Measurements from ENCODE around the gene ARRDC5.
A peak's percentile ranks its signal among the peaks of the same experiment; 100 is the strongest.
"Not testable (repeated sequence)": the region's sequence is repeated elsewhere in the genome, so short reads cannot be mapped to it uniquely, and the experiment has no call there.

Gene ARRDC5

DNA sequence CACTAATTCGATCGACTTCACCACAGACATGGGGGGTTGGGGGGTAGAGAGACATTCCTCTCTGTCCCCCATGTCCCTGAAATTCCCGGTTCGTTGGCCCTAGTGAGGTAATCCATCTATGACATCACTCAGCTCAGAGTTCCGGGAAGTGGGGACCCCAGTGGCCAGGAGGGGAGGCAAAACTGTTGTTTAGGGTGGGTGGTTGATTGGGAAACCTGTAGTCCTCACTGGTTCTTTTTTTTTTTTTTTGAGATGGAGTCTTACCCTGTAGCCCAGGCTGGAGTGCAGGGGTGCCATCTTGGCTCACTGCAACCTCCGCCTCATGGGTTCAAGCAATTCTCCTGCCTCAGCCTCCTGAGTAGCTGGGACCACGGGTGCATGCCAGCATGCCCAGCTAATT is at the start of gene ARRDC5:
Gene ARRDC5, minus strand, starts transcription at position 101 of the 400 bp plus-strand sequence. Its CDS starts 71 bp downstream, at position 30.
- DNase-seq, result no peak

DNA sequence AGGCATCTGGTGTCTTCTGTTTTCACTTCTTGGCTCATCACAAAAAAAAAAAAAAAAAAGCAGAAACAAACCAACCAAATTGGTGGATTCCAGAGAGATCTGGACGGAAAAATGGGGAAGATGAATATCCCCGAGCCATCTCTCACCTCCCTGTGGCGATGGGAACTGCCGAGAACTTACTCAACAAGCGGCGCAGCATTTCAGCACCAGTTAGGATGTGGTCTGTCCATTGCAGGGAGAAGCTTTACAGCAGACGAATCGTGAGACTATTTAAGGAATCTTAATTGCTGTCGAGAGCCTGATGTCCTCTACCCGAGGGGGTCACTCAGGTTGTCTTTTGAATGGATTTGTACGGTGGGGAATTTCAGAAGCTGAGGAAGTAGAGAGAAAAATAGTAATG is 49.0 kb upstream of the ARRDC5 start:
- DNase-seq, result peak; percentile 49 to 82

DNA sequence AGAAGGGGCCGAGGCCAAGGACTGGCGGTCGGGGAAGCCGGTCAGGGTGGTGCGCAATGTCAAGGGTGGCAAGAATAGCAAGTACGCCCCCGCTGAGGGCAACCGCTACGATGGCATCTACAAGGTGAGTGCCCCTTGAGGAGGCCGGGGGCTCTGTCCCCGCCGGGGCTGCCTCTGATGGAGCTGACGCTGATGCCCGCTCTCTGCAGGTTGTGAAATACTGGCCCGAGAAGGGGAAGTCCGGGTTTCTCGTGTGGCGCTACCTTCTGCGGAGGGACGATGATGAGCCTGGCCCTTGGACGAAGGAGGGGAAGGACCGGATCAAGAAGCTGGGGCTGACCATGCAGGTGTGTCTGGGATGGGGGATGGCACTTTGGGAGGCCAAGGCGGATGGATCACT is 48.0 kb upstream of the ARRDC5 start:
- DNase-seq, result peak; percentile 17 to 25

DNA sequence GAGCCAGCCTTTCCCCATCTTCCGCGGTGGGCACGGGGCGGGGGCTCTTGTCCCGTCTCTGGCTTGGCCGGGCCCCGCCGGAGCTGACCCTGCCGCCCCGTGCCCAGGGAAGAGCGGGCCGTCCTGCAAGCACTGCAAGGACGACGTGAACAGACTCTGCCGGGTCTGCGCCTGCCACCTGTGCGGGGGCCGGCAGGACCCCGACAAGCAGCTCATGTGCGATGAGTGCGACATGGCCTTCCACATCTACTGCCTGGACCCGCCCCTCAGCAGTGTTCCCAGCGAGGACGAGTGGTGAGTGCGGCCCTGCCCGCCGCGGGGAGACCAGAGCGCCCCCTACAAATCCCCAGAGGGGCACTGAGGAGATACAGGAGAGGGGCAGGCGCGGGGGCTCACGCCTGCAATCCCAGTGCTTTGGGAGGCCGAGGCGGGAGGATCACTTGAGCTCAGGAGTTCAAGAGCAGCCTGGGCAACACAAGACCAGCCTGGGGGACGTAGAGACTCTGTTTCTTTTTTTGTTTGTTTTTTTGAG is 39.0 kb upstream of the ARRDC5 start:
- DNase-seq, result not testable (repeated sequence)

DNA sequence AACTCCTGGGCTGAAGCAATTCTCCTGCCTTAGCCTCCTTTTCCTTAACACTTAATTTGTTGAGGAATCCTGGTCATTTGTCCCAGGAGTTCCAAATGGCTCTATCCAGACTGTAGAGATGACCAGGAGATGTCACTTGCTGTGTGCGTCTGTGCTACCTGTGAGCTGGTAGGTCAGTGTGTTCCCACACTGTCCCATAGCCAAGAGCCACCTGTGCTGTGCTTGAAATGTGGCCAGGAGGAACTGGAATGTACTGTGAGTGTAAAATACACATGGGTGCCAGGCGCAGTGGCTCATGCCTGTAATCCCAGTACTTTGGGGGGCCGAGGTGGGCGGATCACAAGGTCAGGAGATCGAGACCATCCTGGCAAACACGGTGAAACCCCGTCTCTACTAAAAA is 36.8 kb upstream of the ARRDC5 start:
- no peak for DNase-seq

DNA sequence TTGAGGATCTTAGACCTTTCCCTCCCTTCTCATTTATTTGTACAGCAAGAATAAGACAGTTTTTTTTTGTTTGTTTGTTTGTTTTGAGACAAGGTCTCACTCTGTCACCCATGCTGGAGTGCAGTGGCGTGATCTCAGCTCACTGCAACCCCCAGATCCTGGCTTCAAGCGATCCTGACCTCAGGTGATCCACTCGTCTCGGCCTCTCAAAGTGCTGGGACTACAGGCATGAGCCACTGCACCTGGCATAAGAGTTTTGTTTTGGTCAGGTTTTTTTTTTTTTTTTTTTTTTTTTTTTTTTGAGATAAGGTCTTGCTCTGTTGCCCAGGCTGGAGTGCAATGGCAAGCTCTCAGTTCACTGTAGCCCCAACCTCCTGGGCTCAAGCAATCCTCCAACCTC is 35.8 kb upstream of the ARRDC5 start:
- DNase-seq, result not testable (repeated sequence)

DNA sequence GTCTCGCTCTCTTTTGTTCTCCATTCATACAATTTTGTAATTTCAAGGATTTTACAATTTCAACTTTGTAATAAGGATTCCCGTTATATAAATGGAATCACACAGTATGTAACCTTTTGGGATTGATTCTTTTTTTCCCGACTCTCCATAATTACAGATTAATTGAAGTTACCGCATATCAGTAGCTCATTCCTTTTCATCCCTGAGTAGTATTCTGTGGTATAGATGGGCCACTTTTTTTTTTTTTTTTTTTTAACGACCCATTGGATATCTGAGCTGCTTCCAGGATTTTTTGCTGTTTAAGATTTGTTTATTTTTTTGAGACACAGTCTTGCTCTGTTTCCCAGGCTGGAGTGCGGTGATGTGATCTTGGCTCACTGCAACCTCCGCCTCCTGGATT is 34.4 kb upstream of the ARRDC5 start:
- no peak for DNase-seq

DNA sequence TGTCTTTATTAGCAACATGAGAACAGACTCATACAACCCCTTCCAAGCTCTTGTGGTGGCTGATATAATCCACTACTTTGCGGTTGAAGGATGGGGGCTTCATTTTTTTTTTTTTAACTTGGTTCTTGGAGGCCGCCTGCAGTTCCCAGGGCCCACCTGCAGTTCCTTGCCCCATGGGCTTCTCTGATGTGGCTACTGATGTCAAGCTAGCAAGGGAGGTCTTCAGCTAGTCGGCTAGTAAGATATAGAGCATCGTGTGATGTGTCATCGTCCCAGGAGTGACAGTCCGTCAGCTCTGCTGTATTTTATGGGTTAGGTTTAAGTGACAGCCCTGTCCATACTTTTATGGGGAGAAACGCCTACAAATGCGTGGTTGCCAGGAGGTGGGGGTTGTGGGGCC is 32.7 kb upstream of the ARRDC5 start:
- no peak for DNase-seq

DNA sequence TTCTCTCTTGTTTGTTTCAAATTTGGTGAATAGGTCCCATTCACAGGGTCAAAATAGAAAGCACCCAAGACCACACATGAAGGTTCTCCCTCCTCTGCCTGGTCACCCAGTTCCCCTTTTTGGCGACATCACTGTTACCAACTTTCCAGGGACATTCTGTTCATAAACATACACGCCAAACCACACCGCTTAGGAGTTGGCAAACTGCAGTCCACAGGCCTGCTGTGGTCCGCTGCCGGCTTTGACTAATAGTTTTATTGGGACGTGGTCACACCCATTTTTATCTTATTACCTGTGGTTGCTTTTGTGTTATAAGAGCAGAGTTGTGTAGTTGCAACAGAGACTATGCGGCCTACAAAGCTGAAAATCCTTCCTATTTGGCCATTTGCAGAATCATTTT is 30.8 kb upstream of the ARRDC5 start:
- DNase-seq, result no peak

DNA sequence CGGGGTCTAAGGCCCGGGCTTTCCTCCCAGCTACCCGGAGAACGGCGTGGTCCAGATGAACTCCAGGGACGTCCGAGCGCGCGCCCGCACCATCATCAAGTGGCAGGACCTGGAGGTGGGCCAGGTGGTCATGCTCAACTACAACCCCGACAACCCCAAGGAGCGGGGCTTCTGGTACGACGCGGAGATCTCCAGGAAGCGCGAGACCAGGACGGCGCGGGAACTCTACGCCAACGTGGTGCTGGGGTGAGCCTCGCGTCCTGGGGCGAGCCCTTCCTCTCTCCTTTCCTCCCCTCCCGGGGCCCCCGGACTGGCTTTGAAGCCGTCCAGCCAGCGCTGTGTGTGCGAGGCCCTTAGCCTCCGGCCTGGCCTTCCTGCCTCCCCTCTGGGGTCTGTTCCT is 30.0 kb upstream of the ARRDC5 start:
- DNase-seq, result no peak

DNA sequence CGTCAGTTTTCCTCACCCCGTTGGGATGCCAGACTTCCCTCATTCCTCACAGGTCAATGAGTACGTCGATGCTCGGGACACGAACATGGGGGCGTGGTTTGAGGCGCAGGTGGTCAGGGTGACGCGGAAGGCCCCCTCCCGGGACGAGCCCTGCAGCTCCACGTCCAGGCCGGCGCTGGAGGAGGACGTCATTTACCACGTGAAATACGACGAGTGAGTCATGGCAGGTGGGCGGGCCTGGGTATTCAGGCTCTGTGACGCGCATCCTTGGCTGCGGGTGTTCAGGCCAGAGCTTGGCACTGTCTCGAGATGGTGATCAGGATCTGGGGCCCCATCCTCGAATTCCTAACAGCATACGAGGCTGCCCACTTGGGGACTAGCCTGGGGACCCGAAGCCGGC is 28.0 kb upstream of the ARRDC5 start:
- no peak for DNase-seq

DNA sequence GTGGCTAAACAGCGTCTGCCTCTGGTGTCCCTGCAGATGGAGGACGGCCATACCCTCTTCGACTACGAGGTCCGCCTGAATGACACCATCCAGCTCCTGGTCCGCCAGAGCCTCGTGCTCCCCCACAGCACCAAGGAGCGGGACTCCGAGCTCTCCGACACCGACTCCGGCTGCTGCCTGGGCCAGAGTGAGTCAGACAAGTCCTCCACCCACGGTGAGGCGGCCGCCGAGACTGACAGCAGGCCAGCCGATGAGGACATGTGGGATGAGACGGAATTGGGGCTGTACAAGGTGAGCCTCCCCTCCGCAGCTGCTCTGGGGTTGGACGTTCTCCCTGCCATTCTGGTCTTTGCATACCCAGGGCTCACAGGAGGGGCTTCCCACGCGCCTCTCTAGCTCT is 26.5 kb upstream of the ARRDC5 start:
- DNase-seq, result no peak

DNA sequence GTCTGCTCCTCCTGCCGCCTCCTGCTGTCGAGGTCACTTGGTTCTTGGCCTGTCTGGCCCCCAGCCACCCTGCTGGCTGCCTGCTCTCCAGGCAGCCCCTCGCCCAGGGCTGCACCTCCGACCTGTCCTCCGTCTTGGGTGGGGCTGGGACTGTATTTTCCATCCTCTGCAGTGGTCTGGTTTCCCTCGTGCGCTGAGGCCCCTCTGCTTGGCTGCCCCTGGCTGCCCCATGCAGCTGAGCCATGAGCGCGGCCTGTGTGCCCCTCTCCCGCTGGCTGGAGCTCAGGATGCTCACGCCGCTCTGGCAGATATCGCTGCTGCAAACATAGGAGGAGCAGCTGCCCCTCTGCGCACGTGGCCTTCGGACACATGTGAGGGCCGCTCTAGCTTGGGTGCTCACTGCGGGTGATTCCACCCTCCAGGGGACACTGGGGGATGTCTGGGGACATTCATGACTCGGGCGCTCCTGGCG is 20.6 kb upstream of the ARRDC5 start:
- no peak for DNase-seq

DNA sequence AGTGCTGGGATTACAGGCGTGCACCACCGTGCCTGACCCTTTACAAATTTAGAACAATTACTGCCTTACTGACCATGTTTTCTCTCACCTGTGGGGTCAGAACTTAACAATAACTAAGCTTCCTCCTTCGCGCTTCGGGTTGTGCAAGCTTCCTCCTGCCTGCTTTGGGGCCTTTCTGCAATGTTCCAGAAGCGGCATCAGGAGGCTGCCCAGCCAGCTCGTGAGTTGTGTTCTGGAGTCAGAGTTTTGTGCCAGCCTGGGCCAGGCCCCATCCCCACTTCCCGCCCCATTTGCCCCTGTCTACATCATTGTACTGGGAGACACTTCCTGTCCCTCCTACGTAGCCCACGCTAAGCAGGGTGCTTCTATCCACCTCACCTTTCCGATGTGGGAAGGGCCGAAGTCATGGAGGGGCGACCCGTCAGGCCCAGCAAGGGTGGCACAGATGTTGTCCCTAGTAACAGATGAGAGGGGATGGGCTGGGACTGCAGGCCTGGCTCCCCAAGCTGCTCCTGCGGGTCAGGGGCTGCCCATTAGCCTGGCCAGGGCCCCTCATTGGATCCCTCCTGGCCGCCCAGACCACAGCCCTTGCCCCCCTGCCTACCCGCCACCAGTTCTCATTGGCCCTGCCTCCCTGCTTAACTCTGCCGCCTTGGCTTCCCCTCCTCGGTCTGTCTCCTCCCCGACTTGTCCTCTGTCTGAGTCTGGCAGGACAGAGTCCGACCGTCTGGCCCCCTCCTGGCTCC is 20.0 kb upstream of the ARRDC5 start:
- no peak for DNase-seq

DNA sequence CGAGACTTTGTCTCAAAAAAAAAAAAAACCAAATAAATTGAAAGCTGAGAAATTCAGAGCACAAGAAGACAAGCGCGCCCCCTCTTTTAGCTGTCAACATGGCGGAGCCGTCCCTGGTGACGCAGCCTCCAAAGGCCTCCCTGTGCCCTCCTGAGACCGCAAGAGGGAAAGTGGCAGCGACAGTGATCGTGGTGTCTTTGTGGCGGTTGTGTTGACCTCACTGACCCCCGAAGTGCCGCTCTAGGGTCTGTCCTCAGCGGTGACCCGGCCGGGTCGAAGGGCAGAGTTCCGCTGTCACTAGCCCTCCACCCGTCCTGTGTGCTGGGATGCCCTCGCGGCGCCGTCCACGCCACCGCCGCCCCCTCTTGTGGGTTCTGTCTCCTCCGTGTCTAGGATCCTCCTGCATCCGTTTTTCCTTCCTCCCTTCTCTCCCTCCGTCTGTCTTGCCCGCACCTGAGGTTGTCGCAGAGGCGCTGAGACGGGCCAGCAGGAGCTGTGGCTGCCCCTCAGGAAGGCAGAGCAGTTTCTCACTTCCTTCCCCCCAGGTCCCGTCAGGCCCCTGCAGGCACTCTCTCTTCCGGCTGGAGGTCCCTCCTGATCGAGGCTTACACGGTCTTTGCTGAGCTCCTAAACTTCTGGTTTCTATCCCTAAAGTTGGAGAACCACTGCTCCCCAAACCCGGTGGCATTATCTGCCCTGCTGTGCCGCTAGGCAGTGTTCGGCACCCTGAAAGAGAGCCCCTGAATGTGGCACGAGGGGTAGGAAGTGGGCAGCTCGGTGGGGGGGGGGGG is 13.8 kb upstream of the ARRDC5 start:
- no peak for DNase-seq

DNA sequence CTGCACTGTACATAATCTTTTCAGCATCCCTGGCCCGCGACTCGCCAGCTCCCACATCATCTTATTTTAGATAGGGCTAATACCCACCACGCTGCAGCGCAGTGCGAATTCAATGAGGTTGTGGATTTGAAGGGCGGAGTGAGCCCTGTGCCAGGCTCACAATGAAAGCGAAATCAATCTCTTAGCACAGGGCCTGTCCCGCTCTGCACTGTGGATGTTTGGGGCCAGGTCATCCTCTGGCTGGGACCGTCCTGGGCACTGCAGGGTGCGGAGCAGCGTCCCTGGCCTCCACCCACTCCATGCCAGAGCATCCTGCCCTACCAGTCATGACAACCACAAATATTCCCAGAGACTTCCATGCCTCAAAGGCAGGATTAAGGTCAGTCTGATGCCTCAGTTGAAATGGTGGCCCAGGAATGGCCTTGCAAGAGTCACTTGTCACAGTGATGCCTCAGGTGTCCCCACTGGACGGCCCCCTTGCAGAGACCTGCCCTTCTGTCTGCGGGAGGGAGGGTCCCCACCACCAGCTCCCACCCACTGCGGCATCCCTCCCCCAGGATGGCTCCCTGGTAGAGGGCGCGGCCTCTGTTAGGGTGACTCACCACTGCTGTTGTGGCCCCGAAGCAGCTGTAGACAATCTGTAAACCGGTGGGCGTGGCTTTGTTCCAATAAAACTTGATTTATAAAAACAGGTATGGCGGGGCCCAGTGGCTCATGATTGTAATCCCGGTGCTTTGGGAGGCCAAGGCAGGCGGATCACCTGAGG is 12.2 kb upstream of the ARRDC5 start:
- DNase-seq, result peak; percentile 43 to 51

DNA sequence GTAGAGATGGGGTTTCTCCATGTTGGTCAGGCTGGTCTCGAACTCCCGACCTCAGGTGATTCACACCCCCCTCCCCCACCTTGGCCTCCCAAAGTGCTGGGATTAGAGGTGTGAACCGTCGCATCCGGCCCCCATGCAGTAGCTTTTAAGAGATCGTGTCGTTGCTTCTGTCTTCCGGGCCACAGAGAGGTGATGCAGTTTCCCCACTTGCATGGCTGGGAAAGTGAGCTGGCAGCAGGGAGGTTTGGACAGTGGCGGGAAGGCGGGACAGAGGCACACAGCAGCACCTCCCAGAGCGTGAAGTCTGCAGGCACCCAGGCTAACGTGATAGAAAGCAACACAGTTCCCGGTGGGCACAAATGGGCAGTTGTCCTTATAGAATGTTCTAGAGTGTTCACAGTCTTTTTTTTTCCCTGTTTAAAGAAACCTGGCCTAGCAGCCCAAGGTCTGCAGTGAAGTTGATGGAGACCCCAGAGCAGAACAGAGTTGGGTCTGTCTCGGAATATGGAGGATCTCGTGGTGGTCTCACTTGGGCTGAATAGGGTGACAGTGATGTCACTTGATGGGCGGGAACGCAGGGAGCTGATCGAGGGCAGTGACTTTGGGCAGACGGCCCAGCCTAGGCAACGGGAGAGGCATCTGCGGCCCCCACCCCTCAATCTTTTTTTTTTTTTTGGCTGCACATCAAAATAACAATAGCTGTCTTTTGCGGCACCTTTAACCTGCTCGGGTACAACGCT is 11.5 kb upstream of the ARRDC5 start:
- no peak for DNase-seq

DNA sequence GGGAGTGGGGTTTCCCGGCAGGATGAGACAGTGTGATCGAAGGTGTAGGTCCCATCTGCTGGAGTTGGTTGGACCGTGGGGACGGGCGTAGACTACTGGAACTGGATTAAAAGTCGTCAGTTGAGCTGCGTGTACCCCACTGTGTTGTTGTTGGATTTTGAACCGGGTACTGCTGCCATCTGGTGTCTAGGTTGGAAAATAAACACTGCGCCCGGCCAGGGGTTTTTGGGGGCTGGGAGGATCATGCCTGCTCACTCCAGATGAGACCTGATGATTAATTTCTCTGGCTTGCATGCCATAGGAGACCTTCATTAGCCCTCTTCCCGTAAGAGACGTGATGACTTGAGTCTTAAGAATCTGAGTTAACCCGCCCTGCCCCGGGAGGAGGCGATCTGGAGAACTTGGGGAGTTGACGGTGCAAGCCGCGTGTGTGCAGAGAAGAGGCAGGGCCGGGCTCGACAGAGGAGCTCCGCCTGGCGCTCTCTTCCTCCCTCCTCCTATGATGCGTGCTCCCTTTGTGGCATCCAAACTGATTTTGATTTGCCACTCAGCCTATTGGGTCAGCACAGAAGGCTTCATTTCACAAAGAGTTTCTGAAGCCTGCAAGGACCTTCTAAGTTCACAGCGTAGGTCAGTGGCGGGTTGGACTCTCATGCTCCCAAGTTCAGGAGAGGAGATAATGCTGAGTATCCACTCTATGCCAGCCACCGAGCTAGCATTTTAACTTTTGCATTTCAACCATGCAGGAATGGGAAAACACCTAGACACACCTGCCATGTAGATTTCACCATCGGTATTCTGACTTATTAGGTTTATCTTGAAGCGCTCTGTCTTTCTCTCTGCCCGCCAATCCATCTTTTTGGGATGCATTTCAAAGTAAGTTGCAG is 9.3 kb upstream of the ARRDC5 start:
- DNase-seq, result peak; percentile 29 to 69

DNA sequence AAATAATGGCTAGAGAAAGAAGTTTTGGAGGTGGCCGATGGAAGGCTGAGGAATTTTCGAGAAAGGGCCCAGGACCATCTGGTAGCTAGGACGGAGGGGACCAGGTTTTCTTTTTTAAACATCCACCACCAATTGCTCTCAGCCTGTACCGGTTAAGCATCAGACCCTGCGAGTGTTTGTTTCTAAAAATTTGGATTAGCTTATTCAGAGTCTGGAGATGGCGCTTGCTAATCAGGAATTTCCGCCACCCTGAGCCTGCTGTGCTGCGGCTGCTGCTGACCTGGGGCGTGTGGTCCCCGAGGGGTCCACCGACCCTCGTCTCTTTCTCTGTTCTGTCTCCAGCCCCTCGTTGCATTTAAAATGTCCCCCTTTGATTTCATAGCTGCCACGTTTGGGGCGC is 8.6 kb upstream of the ARRDC5 start:
- no peak for DNase-seq

DNA sequence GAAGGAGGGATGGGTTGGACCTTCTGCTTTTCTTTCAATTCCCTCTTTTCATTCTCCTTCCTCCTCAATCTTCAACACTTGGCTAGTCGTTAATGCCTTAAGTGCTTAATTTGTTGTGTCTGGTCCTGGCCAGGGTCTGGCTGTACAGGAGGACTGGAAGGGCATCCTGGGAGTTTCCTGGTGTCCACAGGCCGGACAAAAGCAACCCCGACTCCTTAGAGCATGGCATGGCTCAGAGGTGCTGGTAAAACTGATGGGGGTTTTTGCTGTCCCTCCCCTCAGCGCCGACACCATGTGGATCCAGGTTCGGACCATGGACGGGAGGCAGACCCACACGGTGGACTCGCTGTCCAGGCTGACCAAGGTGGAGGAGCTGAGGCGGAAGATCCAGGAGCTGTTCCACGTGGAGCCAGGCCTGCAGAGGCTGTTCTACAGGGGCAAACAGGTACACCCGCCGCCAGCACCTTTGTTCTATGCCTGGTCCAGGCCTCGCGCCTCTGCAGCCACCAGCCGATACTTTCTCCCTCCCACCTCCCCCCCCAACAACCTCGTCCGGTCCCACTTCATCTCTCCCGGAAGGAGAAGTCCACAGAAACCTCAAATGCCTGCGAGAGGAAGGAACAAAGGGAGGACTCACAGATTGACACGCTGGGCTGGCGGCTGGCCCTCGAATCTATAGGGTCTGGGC is 8.0 kb upstream of the ARRDC5 start:
- DNase-seq, result peak; percentile 18 to 39
